Dermis blood vessel endothelial cell (primary cell): Measurements from ENCODE around the gene KIR2DL4. TPM values are rescaled to one million over a fixed set of nuclear protein-coding genes. Genes with fewer than 3 reads are reported as not detected.
"Not testable (repeated sequence)": the region's sequence is repeated elsewhere in the genome, so short reads cannot be mapped to it uniquely, and the experiment has no call there.

Experiments used
- DNase-seq: peaks from one replicate; pipeline ENCODE4 v3.0.0; 2010
- total RNA-seq: library from RNA; depleted of rRNA; stranded (reverse); fragments of >200 nt; gene quantifications from 2 replicates; pipeline ENCODE4 v1.2.3, GENCODE V29; 2014

KIR2DL4 gene
- not detected in 2 replicates for total RNA-seq

- DNase-seq: no peak
Observed at GRCh38 chr19:54803410-54803809, at the start of gene KIR2DL4. KIR2DL4 (plus strand) TSS chr19:54803610; CDS start chr19:54803652, 42 bp downstream.

GRCh38 chr19:54756204-54757110 is 47.0 kb upstream of the KIR2DL4 start:
- not testable (repeated sequence) for DNase-seq

GRCh38 chr19:54758577-54758976 is 44.8 kb upstream of the KIR2DL4 start:
- DNase-seq: not testable (repeated sequence)

GRCh38 chr19:54764219-54764618 is 39.2 kb upstream of the KIR2DL4 start:
- not testable (repeated sequence) for DNase-seq

- not testable (repeated sequence) for DNase-seq
Observed at GRCh38 chr19:54766464-54766863, 36.9 kb upstream of the KIR2DL4 start.

GRCh38 chr19:54769646-54770045 is 33.8 kb upstream of the KIR2DL4 start, which contains the start of gene KIR2DL1:
KIR2DL1 (plus strand) TSS chr19:54769793; CDS start chr19:54769851, 58 bp downstream.
- not testable (repeated sequence) for DNase-seq

- DNase-seq: not testable (repeated sequence)
Observed at GRCh38 chr19:54770511-54770910, 32.9 kb upstream of the KIR2DL4 start.

- DNase-seq: peak; percentile 14
Observed at GRCh38 chr19:54771018-54771960, 32.1 kb upstream of the KIR2DL4 start.

GRCh38 chr19:54772666-54773065 is 30.7 kb upstream of the KIR2DL4 start:
- DNase-seq: not testable (repeated sequence)

- DNase-seq: not testable (repeated sequence)
Observed at GRCh38 chr19:54775095-54775815, 28.2 kb upstream of the KIR2DL4 start.

- not testable (repeated sequence) for DNase-seq
Observed at GRCh38 chr19:54775830-54776229, 27.6 kb upstream of the KIR2DL4 start.

- DNase-seq: not testable (repeated sequence)
Observed at GRCh38 chr19:54777851-54778250, 25.6 kb upstream of the KIR2DL4 start.

- DNase-seq: not testable (repeated sequence)
Observed at GRCh38 chr19:54778896-54779295, 24.5 kb upstream of the KIR2DL4 start.

GRCh38 chr19:54782916-54783315 is 20.5 kb upstream of the KIR2DL4 start:
- DNase-seq: not testable (repeated sequence)

GRCh38 chr19:54786091-54786723 is 17.2 kb upstream of the KIR2DL4 start:
- not testable (repeated sequence) for DNase-seq

- not testable (repeated sequence) for DNase-seq
Observed at GRCh38 chr19:54788154-54788553, 15.3 kb upstream of the KIR2DL4 start.

GRCh38 chr19:54790711-54791110 is 12.7 kb upstream of the KIR2DL4 start:
- DNase-seq: no peak

- DNase-seq: no peak
Observed at GRCh38 chr19:54791476-54791875, 11.9 kb upstream of the KIR2DL4 start.

- DNase-seq: no peak
Observed at GRCh38 chr19:54792814-54793213, 10.6 kb upstream of the KIR2DL4 start.

- no peak for DNase-seq
Observed at GRCh38 chr19:54795758-54796157, 7.7 kb upstream of the KIR2DL4 start.

- no peak for DNase-seq
Observed at GRCh38 chr19:54804101-54804500, 691 bp downstream of the KIR2DL4 start.

- DNase-seq: no peak
Observed at GRCh38 chr19:54804571-54804970, 1.2 kb downstream of the KIR2DL4 start.
